HCT116 (cell line): ENCODE data around the gene SEC16A. TPM values are rescaled to one million over a fixed set of nuclear protein-coding genes. Genes with fewer than 3 reads are reported as not detected.
A peak's percentile ranks its signal among the peaks of the same experiment; 100 is the strongest.

Experiments
- ATAC-seq: fragments of 200-7000 bp; cut with Tn5 transposase; 2 replicates; pipeline ENCODE4 v1.9.1; 2020; ENCODE audit warnings: mild to moderate bottlenecking, moderate library complexity
- BruUV-seq: library from RNA; stranded (reverse); fragments of 400-500 nt; replicated peaks from 2 replicates; lab custom pipeline; 2021; lab: Mats Ljungman, UMichigan
- CTCF ChIA-PET: fragments of 300-600 bp; sonication (Branson Sonifier 250); formaldehyde crosslinking; loops from one replicate; lab custom pipeline; 2021; ENCODE audit warnings: antibody characterized with exemption; lab: Charles Lee
- POLR2A ChIA-PET: fragments of 300-600, 350-600 bp; sonication (Branson Sonifier 250); formaldehyde crosslinking; loops from one replicate; lab custom pipeline; 2021; ENCODE audit warnings: antibody characterized with exemption; lab: Charles Lee
- RAD21 ChIA-PET, 2 experiments: fragments of 300-600 bp; sonication (Branson Sonifier 250); formaldehyde crosslinking; loops; one replicate each; lab custom pipeline; 2023; ENCODE audit warnings: low total read pairs in 2 of 2; ENCODE audit not compliant: uncharacterized antibody in 2 of 2, unreplicated experiment in 2 of 2, low non-redundant PET in 1 of 2; lab: Charles Lee
- DNase-seq: peaks from one replicate; pipeline ENCODE4 v3.0.0-alpha.2; 2010; ENCODE audit warnings: low read depth, low spot score
- H2AFZ ChIP-seq: fragments of 200-600 bp; shearing (Covaris generic), sonication (generic); 2 replicates; pipeline ENCODE4 v1.6.1; 2017; ENCODE audit warnings: low read depth, mixed run types, mixed read lengths, antibody characterized with exemption, low read length; ENCODE audit not compliant: poor library complexity, severe bottlenecking
- H3K27ac ChIP-seq: 2 replicates; pipeline ENCODE4 v1.5.1; 2012; ENCODE audit warnings: low read depth, low read length
- H3K27me3 ChIP-seq: fragments of 200-600 bp; sonication (generic); 2 replicates; pipeline ENCODE4 v1.6.1; 2016; ENCODE audit warnings: mixed run types, low read length, mixed read lengths; ENCODE audit not compliant: insufficient read depth
- H3K36me3 ChIP-seq, 2 experiments: fragments of 200-500 bp in 1 of 2; fragments of 200-600 bp in 1 of 2; sonication (Bioruptor generic) in 1 of 2; sonication (generic) in 1 of 2; 2 replicates each; pipeline versions ENCODE4 v1.5.1 to v1.6.1; 2014 to 2016; ENCODE audit warnings: low read length in 2 of 2, inconsistent platforms in 1 of 2, mixed read lengths in 1 of 2, mixed run types in 1 of 2; ENCODE audit not compliant: insufficient read depth in 2 of 2, control insufficient read depth in 1 of 2
- H3K4me1 ChIP-seq, 2 experiments: fragments of 200-600 bp in 1 of 2; sonication (generic) in 1 of 2; 2 replicates each; pipeline versions ENCODE4 v1.5.1 to v1.6.1; 2012 to 2017; ENCODE audit warnings: low read length in 2 of 2, inconsistent platforms in 1 of 2, mild to moderate bottlenecking in 1 of 2, mixed read lengths in 1 of 2, mixed run types in 1 of 2, moderate library complexity in 1 of 2; ENCODE audit not compliant: insufficient read depth in 2 of 2, control insufficient read depth in 1 of 2
- H3K4me2 ChIP-seq: fragments of 200-600 bp; sonication (generic); 2 replicates; pipeline ENCODE4 v1.6.1; 2017; ENCODE audit warnings: mixed run types, low read length, mixed read lengths
- H3K4me3 ChIP-seq, 2 experiments: fragments of 200-600 bp in 1 of 2; sonication (generic) in 1 of 2; replicated peaks in 1 of 2; 2 replicates each; pipeline ENCODE4 v1.5.1; 2011 to 2016; ENCODE audit warnings: low read length in 2 of 2, control low read depth in 1 of 2, low read depth in 1 of 2, mild to moderate bottlenecking in 1 of 2, mixed read lengths in 1 of 2, mixed run types in 1 of 2
- H3K79me2 ChIP-seq: fragments of 200-600 bp; sonication (generic); 2 replicates; pipeline ENCODE4 v1.6.1; 2017; ENCODE audit warnings: mild to moderate bottlenecking, mixed run types, low read length, moderate library complexity, mixed read lengths; ENCODE audit not compliant: insufficient read depth
- H3K9ac ChIP-seq: fragments of 200-600 bp; sonication (generic); 2 replicates; pipeline ENCODE4 v1.6.1; 2016; ENCODE audit warnings: low read length, mixed read lengths
- H3K9me2 ChIP-seq: fragments of 200-600 bp; sonication (generic), shearing (Covaris generic); 2 replicates; pipeline ENCODE4 v1.6.1; 2017; ENCODE audit warnings: mixed run types, mild to moderate bottlenecking, moderate library complexity; ENCODE audit not compliant: insufficient read depth
- H3K9me3 ChIP-seq, 2 experiments: fragments of 200-500 bp in 1 of 2; fragments of 200-600 bp in 1 of 2; sonication (Bioruptor generic) in 1 of 2; sonication (generic) in 1 of 2; 2 replicates each; pipeline ENCODE4 v1.6.1; 2014 to 2017; ENCODE audit warnings: low read length in 2 of 2, mixed read lengths in 2 of 2, inconsistent platforms in 1 of 2, low read depth in 1 of 2, mild to moderate bottlenecking in 1 of 2, mixed run types in 1 of 2, moderate library complexity in 1 of 2; ENCODE audit not compliant: control insufficient read depth in 1 of 2, insufficient read depth in 1 of 2
- H4K20me1 ChIP-seq: fragments of 200-600 bp; sonication (generic), shearing (Covaris generic); 2 replicates; pipeline ENCODE4 v1.6.1; 2017; ENCODE audit warnings: mixed run types, mild to moderate bottlenecking, moderate library complexity; ENCODE audit not compliant: insufficient read depth
- EGR1 ChIP-seq: IDR thresholded peaks from 2 replicates; pipeline ENCODE4 v1.6.1; 2012; ENCODE audit warnings: low read depth
- EZH2phosphoT487 ChIP-seq: fragments of 200-600 bp; IDR thresholded peaks from 2 replicates; pipeline ENCODE4 v1.6.1; 2018; ENCODE audit warnings: antibody characterized with exemption, borderline replicate concordance
- POLR2A ChIP-seq: IDR thresholded peaks from 2 replicates; pipeline ENCODE4 v1.7.0; 2011; ENCODE audit warnings: borderline replicate concordance; ENCODE audit not compliant: insufficient read depth, insufficient read length; ENCODE audit errors: extremely low read depth
- POLR2AphosphoS5 ChIP-seq: IDR thresholded peaks from 2 replicates; pipeline ENCODE4 v1.6.1; 2011; ENCODE audit warnings: mild to moderate bottlenecking, low read depth, low read length, moderate library complexity
- SIN3A ChIP-seq: IDR thresholded peaks from 2 replicates; pipeline ENCODE4 v1.6.1; 2012; ENCODE audit warnings: low read depth
- ZFX ChIP-seq: fragments of 450-650 bp; IDR thresholded peaks from 2 replicates; pipeline ENCODE4 v1.6.1; 2017
- intact Hi-C: fragments of 100-400 bp; cut with micrococcal nuclease; formaldehyde crosslinking; loops from 2 replicates; pipeline ENCODE4 v1.10.0; 2022
- total RNA-seq: library from RNA; stranded (reverse); gene quantifications from one replicate; pipeline ENCODE4 v1.2.1, GENCODE V29; 2021; ENCODE audit not compliant: unreplicated experiment

SEC16A gene
- total RNA-seq, 1 experiment from 2014 or later = 49.8 TPM

DNA sequence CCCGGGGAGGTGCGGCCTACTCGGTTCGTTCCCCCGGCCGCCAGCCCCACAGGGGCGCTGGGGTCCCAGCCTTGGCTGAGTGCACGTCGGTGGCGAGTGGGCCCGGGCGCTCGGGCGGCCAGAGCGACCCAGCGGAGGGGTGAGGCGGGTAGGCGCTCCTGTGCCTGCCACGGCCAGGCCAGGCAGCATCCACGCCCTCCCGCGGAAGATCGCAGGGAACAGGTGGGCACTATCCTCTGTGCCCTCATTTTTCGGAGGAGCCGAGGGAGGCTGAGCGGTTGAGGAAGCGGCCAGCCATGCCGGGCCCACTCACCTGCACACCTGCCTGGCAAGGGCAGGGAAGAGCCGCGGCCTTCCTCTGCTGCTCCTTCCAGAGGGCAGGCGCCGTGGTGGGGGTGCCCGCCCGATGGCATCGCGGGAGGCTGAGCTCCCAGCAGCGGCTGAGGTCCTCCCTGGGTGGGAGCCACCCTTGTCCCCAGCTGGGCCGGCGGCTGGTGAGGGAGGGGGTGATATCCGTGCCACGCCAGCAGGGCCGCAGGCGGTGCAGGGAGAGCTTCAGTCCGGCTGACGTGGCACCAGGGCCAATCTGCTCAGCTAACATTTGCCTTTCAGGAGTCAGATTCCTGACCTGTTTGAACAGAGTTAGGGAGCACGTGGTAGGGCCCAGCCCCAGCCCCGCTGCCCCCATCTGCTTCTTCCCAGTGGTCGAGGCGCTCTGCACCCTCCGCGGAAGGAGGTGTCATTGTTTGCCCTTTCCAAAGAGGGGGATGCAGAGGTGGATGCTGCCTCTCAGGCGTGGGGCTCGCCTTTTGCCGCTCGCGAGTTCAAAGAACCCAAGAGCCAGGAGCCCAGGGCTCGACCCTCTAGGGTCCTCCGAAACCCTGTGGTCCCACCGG, 1.6 kb upstream of the SEC16A start:
- BruUV-seq = TSS peak; percentile 64
- Histone ChIP-seq H3K79me2 (peaks cover 33% of the 10 kb centered on the region), H3K9me2 (no peaks in the 10 kb centered on the region), H3K4me2 (peak overlapping the region; percentile 98), H4K20me1 (peaks cover 4% of the 10 kb centered on the region; the same call in 1 of the 2 replicates), H3K9me3 (no peaks in the 10 kb centered on the region), H2AFZ (no peak overlapping the region), H3K27ac (peak overlapping the region; percentile 100), H3K9ac (peak overlapping the region; percentile 86), H3K4me3 (peak overlapping the region; percentile 62 to 84), H3K27me3 (no peaks in the 10 kb centered on the region), H3K4me1 (peaks cover 10 to 32% of the 10 kb centered on the region in 2 experiments), H3K36me3 (peaks cover 0 to 4% of the 10 kb centered on the region in 2 experiments; a peak in 2 of 4 replicates)
- intact Hi-C loops = loop anchor here (1.0 to 5.0 kb wide), 3 partner anchors 53 to 210 kb away; no protein-coding TSS in a partner anchor
- no peak for TF ChIP-seq EZH2phosphoT487
- TF ChIP-seq ZFX = peak; percentile 98; the same call in 1 of the 2 replicates
- no peak for TF ChIP-seq EGR1
- no peak for TF ChIP-seq SIN3A
- no peak for TF ChIP-seq POLR2AphosphoS5
- TF ChIP-seq POLR2A = no peak
- CTCF ChIA-PET = interaction anchor here (1.0 to 7.3 kb wide), 14 partner anchors 41 to 211 kb away, joined by 3 to 108 read pairs (median 4); no protein-coding TSS in a partner anchor
- peak; percentile 5 for ATAC-seq
- RAD21 ChIA-PET = interaction anchor here (1.0 to 2.0 kb wide), 6 partner anchors 95 to 209 kb away, joined by 3 to 7 read pairs (median 4); no protein-coding TSS in a partner anchor
- no peak for DNase-seq
- POLR2A ChIA-PET = interaction anchor here (1.0 kb wide), 1 partner anchor 147 kb away, joined by 4 read pairs; no protein-coding TSS in a partner anchor
